Activated T-helper 17 cell treated with anti-CD3 and anti-CD28 coated beads, Interleukin-2, amount 50 U/mL, for 72 hours (primary cell): ENCODE data around the gene ZNF524. TPM values are rescaled to one million over a fixed set of nuclear protein-coding genes. Genes with fewer than 3 reads are reported as not detected.

Experiments used
- ATAC-seq: fragments of 150-1000 bp; cut with Tn5 transposase; replicated peaks from 2 replicates; pipeline ENCODE4 v1.10.0; 2021; ENCODE audit warnings: mild to moderate bottlenecking, moderate library complexity
- H3K27ac Mint-ChIP-seq: one replicate; pipeline ENCODE4 v1.8.0; 2022; ENCODE audit warnings: mixed read lengths
- H3K27me3 Mint-ChIP-seq: one replicate; pipeline ENCODE4 v1.8.0; 2022; ENCODE audit warnings: mixed read lengths
- H3K36me3 Mint-ChIP-seq: one replicate; pipeline ENCODE4 v1.8.0; 2022; ENCODE audit warnings: low read depth, mild to moderate bottlenecking, mixed read lengths
- H3K4me1 Mint-ChIP-seq: one replicate; pipeline ENCODE4 v1.8.0; 2022; ENCODE audit warnings: mixed read lengths
- H3K4me3 Mint-ChIP-seq: one replicate; pipeline ENCODE4 v1.8.0; 2022; ENCODE audit warnings: mild to moderate bottlenecking, mixed read lengths
- H3K9me3 Mint-ChIP-seq: one replicate; pipeline ENCODE4 v1.8.0; 2022; ENCODE audit warnings: mixed read lengths
- total RNA-seq, 2 donors: library from RNA; stranded (reverse); gene quantifications; one replicate each; pipeline ENCODE4 v1.2.3, GENCODE V29; 2022

The ZNF524 gene
- total RNA-seq, 2 donors from 2014 or later, result 20.1 to 25.3 TPM

DNA sequence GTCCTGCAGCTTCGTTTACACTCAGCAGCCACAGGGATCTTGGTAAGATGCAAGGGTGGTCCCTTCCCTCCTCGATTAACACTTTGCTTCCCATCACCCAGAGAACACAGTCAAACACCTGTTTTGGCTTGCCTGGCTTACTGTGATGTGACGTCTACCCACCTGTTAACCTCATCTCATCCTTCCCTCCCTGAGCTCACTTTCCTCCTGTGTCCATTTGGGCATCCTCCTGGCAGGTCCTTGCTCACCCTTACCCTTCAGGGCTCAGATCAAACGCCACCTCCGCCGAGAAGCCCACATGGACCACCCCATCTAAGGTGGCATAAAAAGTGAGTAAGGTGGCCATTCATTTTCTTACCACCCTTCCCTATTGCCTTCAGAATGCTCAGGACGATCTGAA is 10.0 kb upstream of the ZNF524 start:
- no peak for ATAC-seq
- Mint-ChIP-seq H3K27me3 (no peaks in the 10 kb centered on the region), H3K4me3 (no peak overlapping the region), H3K27ac (no peak overlapping the region), H3K4me1 (peaks cover 5% of the 10 kb centered on the region), H3K9me3 (no peaks in the 10 kb centered on the region), H3K36me3 (peaks cover 19% of the 10 kb centered on the region)

- Mint-ChIP-seq H3K27ac (no peak overlapping the region), H3K4me1 (no peaks in the 10 kb centered on the region)
- ATAC-seq, result no peak
Measured at GRCh38 chr19:55590617-55591016, 9.5 kb upstream of the ZNF524 start.

DNA sequence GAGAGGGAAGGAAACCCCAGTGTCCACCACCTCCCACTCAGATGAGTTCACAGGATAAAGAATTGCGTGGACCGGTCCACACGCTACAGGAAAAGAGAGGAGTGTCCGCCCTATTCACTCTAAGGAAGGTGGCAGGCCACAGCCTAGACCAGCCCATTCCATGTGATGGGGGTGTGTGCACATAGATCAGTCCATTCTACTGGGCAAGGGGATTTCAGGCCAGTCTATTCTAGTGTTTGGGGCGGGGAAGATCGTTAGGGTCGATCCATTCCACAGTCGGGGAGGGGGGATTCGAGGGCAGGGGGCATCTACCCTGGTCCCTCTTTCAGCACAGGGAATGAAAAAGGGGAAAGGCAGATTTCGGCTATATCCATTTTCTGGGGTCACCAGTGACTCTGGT is 8.5 kb upstream of the ZNF524 start:
- no peak for ATAC-seq
- no peaks in the 10 kb centered on the region for H3K4me1 Mint-ChIP-seq
- no peak overlapping the region for H3K4me3 Mint-ChIP-seq
- no peak overlapping the region for H3K27ac Mint-ChIP-seq
- H3K27me3 Mint-ChIP-seq, result no peaks in the 10 kb centered on the region
- H3K36me3 Mint-ChIP-seq, result peaks cover 34% of the 10 kb centered on the region
- H3K9me3 Mint-ChIP-seq, result no peaks in the 10 kb centered on the region

More at GRCh38 chr19:55590617-55591016, 9.5 kb upstream of the ZNF524 start:
- H3K36me3 Mint-ChIP-seq, result peaks cover 24% of the 10 kb centered on the region
- no peaks in the 10 kb centered on the region for H3K9me3 Mint-ChIP-seq
- H3K27me3 Mint-ChIP-seq, result no peaks in the 10 kb centered on the region
- H3K4me3 Mint-ChIP-seq, result no peak overlapping the region

- Mint-ChIP-seq H3K4me3 (no peak overlapping the region), H3K27ac (no peak overlapping the region), H3K27me3 (no peaks in the 10 kb centered on the region), H3K9me3 (no peaks in the 10 kb centered on the region), H3K4me1 (no peaks in the 10 kb centered on the region), H3K36me3 (peaks cover 40% of the 10 kb centered on the region)
- ATAC-seq, result no peak
Measured at GRCh38 chr19:55592391-55593090, 7.5 kb upstream of the ZNF524 start.

- no peaks in the 10 kb centered on the region for H3K9me3 Mint-ChIP-seq
- no peak for ATAC-seq
Measured at GRCh38 chr19:55593096-55593772, 6.9 kb upstream of the ZNF524 start.

GRCh38 chr19:55594996-55595545 is 5.0 kb upstream of the ZNF524 start:
- no peak for ATAC-seq
- Mint-ChIP-seq H3K27ac (no peak overlapping the region), H3K4me1 (peaks cover 8% of the 10 kb centered on the region), H3K27me3 (no peaks in the 10 kb centered on the region), H3K4me3 (no peak overlapping the region), H3K36me3 (peaks cover 53% of the 10 kb centered on the region), H3K9me3 (no peaks in the 10 kb centered on the region)

More at GRCh38 chr19:55593096-55593772, 6.9 kb upstream of the ZNF524 start:
- no peak overlapping the region for H3K4me3 Mint-ChIP-seq
- no peaks in the 10 kb centered on the region for H3K27me3 Mint-ChIP-seq
- H3K4me1 Mint-ChIP-seq, result no peaks in the 10 kb centered on the region
- H3K36me3 Mint-ChIP-seq, result peaks cover 46% of the 10 kb centered on the region
- H3K27ac Mint-ChIP-seq, result no peak overlapping the region

- no peak overlapping the region for H3K27ac Mint-ChIP-seq
- peaks cover 12% of the 10 kb centered on the region for H3K4me1 Mint-ChIP-seq
- H3K4me3 Mint-ChIP-seq, result no peak overlapping the region
- H3K36me3 Mint-ChIP-seq, result peaks cover 51% of the 10 kb centered on the region
- no peak for ATAC-seq
- no peaks in the 10 kb centered on the region for H3K27me3 Mint-ChIP-seq
- no peaks in the 10 kb centered on the region for H3K9me3 Mint-ChIP-seq
Measured at GRCh38 chr19:55596304-55596703, 3.8 kb upstream of the ZNF524 start.

DNA sequence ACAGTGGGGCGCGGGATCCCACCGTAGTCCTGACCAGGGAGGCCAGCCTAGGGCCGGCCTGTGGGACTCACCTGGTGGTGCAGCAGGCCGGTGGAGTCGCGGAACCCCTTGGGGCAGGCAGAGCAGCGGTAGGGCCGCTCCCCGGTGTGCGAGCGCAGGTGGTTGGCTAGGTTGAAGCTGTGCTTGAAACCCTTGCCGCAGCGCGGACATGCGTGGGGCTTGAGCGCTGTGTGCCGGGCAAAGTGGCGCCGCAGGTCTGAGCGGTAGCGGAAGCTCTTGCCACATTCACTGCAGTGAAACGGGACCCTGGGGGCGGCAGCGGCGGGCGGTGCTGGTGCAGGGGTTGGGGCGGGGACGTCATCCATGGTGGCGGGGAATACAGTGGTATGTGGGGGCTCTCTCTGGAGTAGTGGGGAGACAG is 2.6 kb upstream of the ZNF524 start:
- Mint-ChIP-seq H3K27me3 (no peaks in the 10 kb centered on the region), H3K36me3 (peaks cover 45% of the 10 kb centered on the region), H3K9me3 (no peaks in the 10 kb centered on the region), H3K4me1 (peaks cover 17% of the 10 kb centered on the region), H3K27ac (no peak overlapping the region), H3K4me3 (no peak overlapping the region)
- no peak for ATAC-seq

- Mint-ChIP-seq H3K27me3 (no peaks in the 10 kb centered on the region), H3K9me3 (no peaks in the 10 kb centered on the region), H3K27ac (no peak overlapping the region), H3K4me1 (peaks cover 17% of the 10 kb centered on the region), H3K36me3 (peaks cover 45% of the 10 kb centered on the region), H3K4me3 (no peak overlapping the region)
- no peak for ATAC-seq
Measured at GRCh38 chr19:55598034-55598433, 2.1 kb upstream of the ZNF524 start.

DNA sequence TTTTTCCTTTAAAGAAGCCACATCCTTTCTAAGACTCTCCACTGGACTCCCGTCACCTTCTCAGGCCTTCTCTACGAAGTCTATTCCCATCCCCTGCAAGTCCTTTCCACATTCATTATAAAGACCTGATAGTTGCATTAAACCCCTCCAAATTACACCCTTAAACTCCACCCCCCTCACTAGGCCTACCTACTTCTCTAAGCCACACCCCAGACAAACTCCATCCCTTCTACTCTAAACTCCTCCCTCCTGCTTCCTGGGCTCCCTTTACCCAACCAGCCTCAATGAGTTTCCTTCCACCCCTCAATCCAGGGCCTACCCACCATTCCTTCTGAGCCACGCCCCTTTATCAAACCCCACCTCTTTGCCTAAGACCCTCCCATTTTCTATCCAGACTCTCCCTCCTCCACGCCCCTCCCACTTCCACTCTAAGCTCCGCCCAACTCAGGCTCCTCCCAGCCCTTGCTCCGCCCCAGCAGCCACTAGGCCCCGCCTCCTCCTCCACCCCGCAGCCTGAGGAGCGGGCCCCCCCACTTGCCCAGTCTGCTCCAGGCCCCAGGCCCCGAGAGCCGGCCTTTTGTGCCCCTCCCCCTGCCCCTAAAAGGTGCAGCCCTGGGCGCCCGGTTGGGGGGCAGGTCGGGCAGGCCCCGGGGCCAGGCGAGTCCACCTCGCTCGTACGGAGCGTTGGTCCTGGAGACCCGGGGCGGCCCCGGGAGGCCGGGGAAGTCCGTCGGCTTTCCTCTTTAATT is 1.2 kb upstream of the ZNF524 start:
- Mint-ChIP-seq H3K4me1 (peaks cover 22% of the 10 kb centered on the region), H3K27ac (peak overlapping the region; percentile 95), H3K9me3 (no peaks in the 10 kb centered on the region), H3K36me3 (peaks cover 40% of the 10 kb centered on the region), H3K27me3 (no peaks in the 10 kb centered on the region), H3K4me3 (peak overlapping the region; percentile 92)
- ATAC-seq, result peak; percentile 75

- H3K27ac Mint-ChIP-seq, result peak within 1 kb of the TSS; percentile 95
- peaks cover 40% of the 10 kb centered on the region for H3K36me3 Mint-ChIP-seq
- peaks cover 24% of the 10 kb centered on the region for H3K4me1 Mint-ChIP-seq
- H3K27me3 Mint-ChIP-seq, result no peaks in the 10 kb centered on the region
- peak; percentile 83 for ATAC-seq
- H3K9me3 Mint-ChIP-seq, result no peaks in the 10 kb centered on the region
- peak within 1 kb of the TSS; percentile 92 for H3K4me3 Mint-ChIP-seq
Measured at GRCh38 chr19:55599468-55599841, 633 bp upstream of the ZNF524 start, which contains the start of gene FIZ1. FIZ1 (minus strand) TSS chr19:55599517; CDS start chr19:55597865, 1,652 bp downstream.

DNA sequence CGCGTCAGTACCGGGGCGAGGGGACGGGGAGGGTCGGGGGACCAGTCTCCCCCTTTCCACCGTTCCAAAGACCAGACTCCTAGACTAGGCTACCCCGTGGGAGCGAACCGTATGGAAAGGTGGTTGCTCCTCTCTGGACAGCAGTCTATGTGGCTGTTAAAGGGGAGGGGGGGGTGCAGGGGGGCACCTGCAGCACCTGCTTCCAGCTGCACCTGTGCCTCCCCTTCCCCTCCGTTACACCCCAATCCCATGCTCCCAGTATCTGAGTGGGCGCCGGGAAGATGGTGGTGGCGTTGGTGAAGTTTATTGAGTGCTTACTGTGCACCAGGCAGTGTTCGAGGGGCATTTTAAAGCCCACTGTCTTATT is 557 bp downstream of the ZNF524 start:
- H3K27ac Mint-ChIP-seq, result peak overlapping the region; percentile 90
- no peak for ATAC-seq
- no peaks in the 10 kb centered on the region for H3K27me3 Mint-ChIP-seq
- no peaks in the 10 kb centered on the region for H3K9me3 Mint-ChIP-seq
- peak overlapping the region; percentile 89 for H3K4me3 Mint-ChIP-seq
- peaks cover 28% of the 10 kb centered on the region for H3K4me1 Mint-ChIP-seq
- H3K36me3 Mint-ChIP-seq, result peaks cover 29% of the 10 kb centered on the region

GRCh38 chr19:55601084-55601483 is 996 bp downstream of the ZNF524 start:
- Mint-ChIP-seq H3K27ac (peak overlapping the region; percentile 90), H3K36me3 (peaks cover 29% of the 10 kb centered on the region), H3K4me1 (peaks cover 28% of the 10 kb centered on the region), H3K27me3 (no peaks in the 10 kb centered on the region), H3K9me3 (no peaks in the 10 kb centered on the region), H3K4me3 (peak overlapping the region; percentile 89)
- no peak for ATAC-seq

DNA sequence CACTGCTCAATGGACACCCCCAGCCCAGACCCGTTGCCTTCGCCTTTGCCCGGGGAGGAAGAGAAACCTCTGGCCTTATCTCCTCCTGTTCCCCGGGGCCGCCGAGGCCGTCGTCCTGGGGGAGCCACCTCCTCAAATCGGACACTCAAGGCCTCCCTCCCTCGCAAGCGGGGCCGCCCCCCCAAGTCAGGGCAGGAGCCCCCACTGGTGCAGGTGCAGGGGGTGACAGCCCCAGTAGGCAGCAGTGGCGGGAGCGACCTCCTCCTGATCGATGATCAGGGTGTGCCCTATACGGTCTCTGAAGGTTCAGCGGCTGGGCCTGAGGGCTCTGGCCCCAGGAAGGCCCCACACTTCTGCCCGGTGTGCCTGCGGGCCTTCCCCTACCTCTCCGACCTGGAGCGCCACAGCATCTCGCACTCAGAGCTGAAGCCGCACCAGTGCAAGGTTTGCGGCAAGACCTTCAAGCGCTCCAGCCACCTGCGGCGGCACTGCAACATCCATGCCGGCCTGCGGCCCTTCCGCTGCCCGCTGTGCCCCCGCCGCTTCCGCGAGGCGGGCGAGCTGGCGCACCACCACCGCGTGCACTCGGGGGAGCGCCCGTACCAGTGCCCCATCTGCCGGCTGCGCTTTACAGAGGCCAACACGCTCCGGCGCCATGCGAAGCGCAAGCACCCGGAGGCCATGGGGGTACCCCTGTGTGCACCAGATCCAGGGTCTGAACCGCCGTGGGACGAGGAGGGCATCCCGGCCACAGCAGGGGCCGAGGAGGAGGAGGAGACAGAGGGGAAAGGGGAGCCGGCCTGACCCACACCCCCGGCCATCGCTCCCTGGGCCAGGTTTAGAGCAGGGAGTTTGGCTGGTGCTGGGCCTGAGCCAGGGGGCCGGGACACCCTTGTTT is 2.3 kb downstream of the ZNF524 start:
- H3K27me3 Mint-ChIP-seq, result no peaks in the 10 kb centered on the region
- no peaks in the 10 kb centered on the region for H3K9me3 Mint-ChIP-seq
- peak overlapping the region; percentile 89 for H3K4me3 Mint-ChIP-seq
- peaks cover 30% of the 10 kb centered on the region for H3K36me3 Mint-ChIP-seq
- ATAC-seq, result no peak
- H3K27ac Mint-ChIP-seq, result peak overlapping the region; percentile 90
- H3K4me1 Mint-ChIP-seq, result peaks cover 40% of the 10 kb centered on the region
